Karpas-422 (cell line): ENCODE measurements around the gene MAD2L2. TPM values are rescaled to one million over a fixed set of nuclear protein-coding genes. Genes with fewer than 3 reads are reported as not detected.
"Not testable (repeated sequence)": the region's sequence is repeated elsewhere in the genome, so short reads cannot be mapped to it uniquely, and the experiment has no call there.

ENCODE experiments used
- DNase-seq: peaks from one replicate; pipeline ENCODE4 v3.0.0-alpha.2; 2015
- H2AFZ ChIP-seq: fragments of 200-600 bp; sonication (generic); 2 replicates; pipeline ENCODE4 v1.6.1; 2014; ENCODE audit warnings: antibody characterized with exemption, low read length, mixed read lengths
- H3K27ac ChIP-seq: fragments of 200-600 bp; sonication (generic); 2 replicates; pipeline ENCODE4 v1.5.1; 2014; ENCODE audit warnings: mild to moderate bottlenecking, low read length, moderate library complexity
- H3K27me3 ChIP-seq: fragments of 200-600 bp; sonication (generic); 2 replicates; pipeline ENCODE4 v1.6.1; 2014; ENCODE audit warnings: low read length, mixed read lengths
- H3K36me3 ChIP-seq: fragments of 200-600 bp; sonication (generic); 2 replicates; pipeline ENCODE4 v1.6.1; 2014; ENCODE audit warnings: low read length, mixed read lengths; ENCODE audit not compliant: insufficient read depth
- H3K4me1 ChIP-seq: fragments of 200-600 bp; sonication (generic); 2 replicates; pipeline ENCODE4 v1.6.1; 2014; ENCODE audit warnings: mild to moderate bottlenecking, low read length, mixed read lengths
- H3K4me2 ChIP-seq: fragments of 200-600 bp; sonication (generic); 2 replicates; pipeline ENCODE4 v1.6.1; 2014; ENCODE audit warnings: low read length, low read depth, mild to moderate bottlenecking; ENCODE audit not compliant: poor library complexity, severe bottlenecking
- H3K4me3 ChIP-seq: fragments of 200-600 bp; sonication (generic); 2 replicates; pipeline ENCODE4 v1.5.1; 2014; ENCODE audit warnings: mild to moderate bottlenecking, antibody characterized with exemption, low read length, mixed read lengths
- H3K79me2 ChIP-seq: fragments of 200-600 bp; sonication (generic); 2 replicates; pipeline ENCODE4 v1.6.1; 2014; ENCODE audit warnings: mild to moderate bottlenecking, low read length, mixed read lengths
- H3K9ac ChIP-seq: fragments of 200-600 bp; sonication (generic); 2 replicates; pipeline ENCODE4 v1.6.0; 2014; ENCODE audit warnings: low read length
- H3K9me2 ChIP-seq: fragments of 200-600 bp; sonication (generic), shearing (Covaris generic); replicated peaks from 2 replicates; pipeline ENCODE4 v1.6.0; 2014; ENCODE audit warnings: mild to moderate bottlenecking, low read length, moderate library complexity; ENCODE audit not compliant: insufficient read depth
- H3K9me3 ChIP-seq: fragments of 300-700, 200-600 bp; sonication (generic); 2 replicates; pipeline ENCODE4 v1.6.1; 2014; ENCODE audit warnings: low read length, mixed read lengths
- H4K20me1 ChIP-seq: fragments of 200-600 bp; sonication (generic); 2 replicates; pipeline ENCODE4 v1.6.1; 2014; ENCODE audit warnings: mild to moderate bottlenecking, antibody characterized with exemption, low read length, low read depth; ENCODE audit not compliant: insufficient read depth
- total RNA-seq: library from RNA; depleted of rRNA; stranded (reverse); fragments of >200 nt; shearing (Covaris generic); gene quantifications from 2 replicates; pipeline ENCODE4 v1.2.3, GENCODE V29; 2014; ENCODE audit warnings: low replicate concordance

Gene MAD2L2
- total RNA-seq, 1 experiment from 2014 or later, result 89.3 TPM

DNA sequence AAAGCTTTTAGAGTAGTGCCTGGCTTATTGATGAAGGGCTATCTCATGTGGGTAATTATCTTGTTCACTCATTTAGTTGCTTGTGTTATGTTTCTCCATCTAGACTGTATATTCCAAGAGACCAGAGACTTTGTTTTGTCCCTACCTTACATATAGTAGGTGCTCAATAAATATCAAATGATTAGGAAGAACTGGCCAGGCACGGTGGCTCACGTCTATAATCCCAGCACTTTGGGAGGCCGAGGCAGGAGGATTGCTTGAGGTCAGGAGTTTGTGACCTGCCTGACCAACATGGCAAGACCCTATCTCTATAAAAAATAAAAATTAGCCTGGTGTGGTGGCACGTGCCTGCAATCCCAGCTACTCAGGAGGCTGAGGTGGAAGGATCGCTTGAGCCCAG lies 35.7 kb downstream of the MAD2L2 start:
- DNase-seq, result no peak
- H3K9me3 ChIP-seq, result no peaks in the 10 kb centered on the region
- H3K4me1 ChIP-seq, result peaks cover 4% of the 10 kb centered on the region
- no peaks in the 10 kb centered on the region for H3K36me3 ChIP-seq
- no peaks in the 10 kb centered on the region for H3K79me2 ChIP-seq
- no peaks in the 10 kb centered on the region for H3K9me2 ChIP-seq
- H4K20me1 ChIP-seq, result no peaks in the 10 kb centered on the region; the same call in 1 of the 2 replicates
- no peak overlapping the region for H2AFZ ChIP-seq
- H3K9ac ChIP-seq, result no peak overlapping the region
- no peak overlapping the region for H3K4me2 ChIP-seq
- H3K27ac ChIP-seq, result no peak overlapping the region
- H3K4me3 ChIP-seq, result no peak overlapping the region
- no peaks in the 10 kb centered on the region for H3K27me3 ChIP-seq

DNA sequence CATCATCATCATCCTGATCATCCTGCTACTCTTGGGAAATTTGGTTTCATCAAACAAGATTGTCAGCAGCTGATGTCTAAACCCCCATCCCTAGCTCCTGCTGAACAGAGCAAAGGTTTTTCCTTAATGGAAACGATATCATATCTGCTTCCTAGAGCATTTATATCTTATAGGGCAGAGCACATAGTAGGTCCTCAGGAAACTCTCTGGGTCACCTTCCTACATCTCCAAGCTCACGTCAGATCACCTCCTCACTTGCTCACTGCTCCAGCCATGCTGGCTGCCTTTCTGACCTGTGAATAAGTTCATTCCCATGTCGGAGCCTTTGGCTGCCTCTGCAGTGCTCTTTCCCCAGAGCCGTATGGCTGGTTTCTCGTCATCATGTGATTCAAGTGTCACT lies 37.2 kb downstream of the MAD2L2 start:
- Histone ChIP-seq H4K20me1 (no peaks in the 10 kb centered on the region; the same call in 1 of the 2 replicates), H3K4me2 (no peak overlapping the region), H3K9ac (no peak overlapping the region), H3K27ac (no peak overlapping the region), H3K4me1 (no peaks in the 10 kb centered on the region), H3K9me3 (no peaks in the 10 kb centered on the region), H2AFZ (no peak overlapping the region), H3K27me3 (no peaks in the 10 kb centered on the region), H3K9me2 (no peaks in the 10 kb centered on the region), H3K36me3 (no peaks in the 10 kb centered on the region), H3K4me3 (no peak overlapping the region), H3K79me2 (no peaks in the 10 kb centered on the region)
- no peak for DNase-seq

DNA sequence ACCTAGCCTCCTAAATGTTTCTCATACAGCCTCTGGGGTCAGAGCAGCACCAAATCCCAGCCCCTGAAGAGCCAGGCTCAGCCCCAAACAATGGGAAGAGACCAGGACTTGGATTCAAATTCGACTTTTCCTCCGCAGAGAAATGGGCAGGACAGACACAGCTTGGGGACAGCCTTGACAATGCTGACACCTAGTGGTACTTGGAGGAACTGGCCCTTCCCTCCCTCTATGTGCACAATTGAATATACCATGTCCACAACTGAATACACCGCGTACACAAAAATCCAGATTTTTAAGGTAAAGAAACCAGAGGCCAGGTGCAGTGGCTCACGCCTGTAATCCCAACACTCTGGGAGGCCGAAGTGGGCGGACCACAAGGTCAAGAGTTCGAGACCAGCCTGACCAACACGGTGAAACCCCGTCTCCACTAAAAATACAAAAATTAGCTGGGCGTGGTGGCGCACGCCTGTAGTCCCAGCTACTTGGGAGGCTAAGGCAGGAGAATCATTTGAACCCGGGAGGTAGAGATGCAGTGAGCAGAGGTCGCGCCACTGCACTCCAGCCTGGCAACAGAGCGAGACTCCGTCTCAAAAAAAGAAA lies 38.4 kb downstream of the MAD2L2 start:
- DNase-seq, result peak; percentile 88
- not testable (repeated sequence) for H3K4me1 ChIP-seq, H3K9me3 ChIP-seq, H3K36me3 ChIP-seq, H3K27ac ChIP-seq, H3K79me2 ChIP-seq, H2AFZ ChIP-seq, H3K4me3 ChIP-seq, H3K9me2 ChIP-seq, H3K9ac ChIP-seq, H4K20me1 ChIP-seq, H3K4me2 ChIP-seq, H3K27me3 ChIP-seq

DNA sequence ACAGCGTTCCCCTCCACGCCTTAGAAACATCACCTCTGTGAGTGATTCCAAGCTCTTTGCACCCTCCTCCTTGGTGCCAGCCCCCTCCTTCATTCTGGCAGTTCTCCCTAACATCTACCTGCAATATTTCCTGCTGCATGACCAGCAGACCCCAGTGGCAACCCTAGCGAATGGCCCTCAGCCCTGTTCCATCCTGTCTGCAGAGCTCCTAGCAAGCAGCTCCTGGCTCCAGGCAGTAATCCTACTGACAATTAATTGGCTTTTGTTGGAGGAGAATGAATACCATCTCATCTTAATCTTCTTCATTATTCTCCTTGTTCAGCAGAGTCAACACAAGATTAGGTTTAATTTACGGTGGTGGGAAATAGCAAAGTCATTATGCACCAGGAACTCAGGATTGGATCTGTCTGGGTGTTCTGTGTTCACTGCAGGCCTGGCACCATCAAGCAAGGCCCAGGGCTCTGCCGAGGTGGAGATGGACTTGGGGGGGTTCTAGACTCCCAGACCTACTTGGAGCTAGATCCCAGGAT lies 39.1 kb downstream of the MAD2L2 start:
- no peaks in the 10 kb centered on the region for H3K27me3 ChIP-seq
- H3K9me3 ChIP-seq, result no peaks in the 10 kb centered on the region
- no peak overlapping the region for H3K4me3 ChIP-seq
- H3K4me2 ChIP-seq, result no peak overlapping the region
- H2AFZ ChIP-seq, result no peak overlapping the region
- no peaks in the 10 kb centered on the region for H3K36me3 ChIP-seq
- no peak overlapping the region for H3K9ac ChIP-seq
- H3K4me1 ChIP-seq, result no peaks in the 10 kb centered on the region
- no peaks in the 10 kb centered on the region; the same call in 1 of the 2 replicates for H4K20me1 ChIP-seq
- no peak overlapping the region for H3K27ac ChIP-seq
- DNase-seq, result no peak
- H3K79me2 ChIP-seq, result no peaks in the 10 kb centered on the region
- no peaks in the 10 kb centered on the region for H3K9me2 ChIP-seq

DNA sequence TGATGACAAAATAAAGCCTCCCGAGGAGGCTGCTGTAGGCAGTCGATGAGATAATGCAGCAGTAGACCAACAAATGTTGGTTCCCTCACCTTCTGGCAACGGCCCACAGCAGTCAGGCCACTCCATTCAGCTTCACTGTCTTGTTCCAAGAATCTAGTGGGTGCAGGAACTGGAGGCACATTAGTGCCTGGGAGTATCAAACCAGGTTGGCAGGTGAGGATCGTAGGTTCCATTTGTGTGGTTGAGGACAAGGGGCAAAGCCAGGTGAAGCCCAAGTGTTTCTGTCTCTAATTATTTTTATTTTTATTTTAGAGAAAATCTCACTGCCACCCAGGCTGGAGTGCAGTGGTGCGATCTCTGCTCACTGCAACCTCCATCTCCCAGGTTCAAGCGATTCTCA lies 40.0 kb downstream of the MAD2L2 start:
- no peaks in the 10 kb centered on the region for H3K27me3 ChIP-seq
- no peaks in the 10 kb centered on the region for H3K4me1 ChIP-seq
- no peak overlapping the region for H3K27ac ChIP-seq
- H3K4me3 ChIP-seq, result no peak overlapping the region
- H3K4me2 ChIP-seq, result no peak overlapping the region
- H3K79me2 ChIP-seq, result no peaks in the 10 kb centered on the region
- H3K9ac ChIP-seq, result no peak overlapping the region
- no peak overlapping the region for H2AFZ ChIP-seq
- no peaks in the 10 kb centered on the region for H3K36me3 ChIP-seq
- H3K9me2 ChIP-seq, result no peaks in the 10 kb centered on the region
- DNase-seq, result no peak
- no peaks in the 10 kb centered on the region; the same call in 1 of the 2 replicates for H4K20me1 ChIP-seq
- H3K9me3 ChIP-seq, result no peaks in the 10 kb centered on the region

DNA sequence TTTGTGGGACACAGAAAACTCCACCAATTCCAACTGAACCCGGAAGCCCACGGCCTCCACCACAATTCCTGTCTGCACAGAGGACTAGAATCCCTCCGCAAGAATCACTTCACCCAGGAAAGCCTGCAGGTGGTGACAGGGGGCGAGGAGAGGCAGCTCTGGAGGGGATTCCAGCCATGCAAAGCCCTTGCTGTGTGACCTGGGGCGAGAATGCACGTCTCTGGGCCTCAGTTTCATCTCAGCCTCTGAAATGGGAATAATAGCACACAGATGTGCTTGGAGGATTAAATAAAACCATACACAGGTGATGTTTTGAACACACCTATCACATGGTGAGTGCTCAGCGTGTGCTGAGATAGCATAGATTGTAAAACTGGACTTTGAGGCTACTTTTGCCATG lies 40.8 kb downstream of the MAD2L2 start:
- Histone ChIP-seq H4K20me1 (no peaks in the 10 kb centered on the region; the same call in 1 of the 2 replicates), H3K27me3 (no peaks in the 10 kb centered on the region), H3K79me2 (no peaks in the 10 kb centered on the region), H2AFZ (no peak overlapping the region), H3K4me1 (no peaks in the 10 kb centered on the region), H3K9ac (no peak overlapping the region), H3K9me2 (no peaks in the 10 kb centered on the region), H3K9me3 (no peaks in the 10 kb centered on the region), H3K4me2 (no peak overlapping the region), H3K36me3 (no peaks in the 10 kb centered on the region), H3K27ac (no peak overlapping the region), H3K4me3 (no peak overlapping the region)
- no peak for DNase-seq

DNA sequence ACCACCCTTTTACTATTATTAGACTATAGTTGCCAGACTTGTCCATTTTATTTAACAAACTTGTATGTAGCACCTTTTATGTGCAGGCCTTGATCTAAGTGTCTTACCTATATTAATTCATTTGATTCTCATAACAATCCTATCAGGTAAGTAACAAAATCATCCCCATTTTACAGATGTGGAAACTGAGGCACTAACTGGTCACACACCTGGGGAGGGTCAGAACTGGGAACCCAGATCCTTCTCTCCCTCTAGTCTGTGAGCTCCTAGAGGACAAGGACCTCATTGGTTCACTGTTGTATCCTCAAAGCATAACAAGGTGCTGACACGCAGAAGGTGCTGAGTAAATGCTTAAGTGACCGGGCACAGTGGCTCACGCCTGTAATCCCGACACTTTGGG lies 41.6 kb downstream of the MAD2L2 start:
- H3K9ac ChIP-seq, result no peak overlapping the region
- H3K4me1 ChIP-seq, result peaks cover 4% of the 10 kb centered on the region
- no peak for DNase-seq
- no peaks in the 10 kb centered on the region for H3K27me3 ChIP-seq
- H2AFZ ChIP-seq, result no peak overlapping the region
- H3K9me2 ChIP-seq, result no peaks in the 10 kb centered on the region
- H3K79me2 ChIP-seq, result no peaks in the 10 kb centered on the region
- H3K4me2 ChIP-seq, result no peak overlapping the region
- no peaks in the 10 kb centered on the region for H3K9me3 ChIP-seq
- no peak overlapping the region for H3K4me3 ChIP-seq
- H3K36me3 ChIP-seq, result no peaks in the 10 kb centered on the region
- H4K20me1 ChIP-seq, result no peaks in the 10 kb centered on the region; the same call in 1 of the 2 replicates
- H3K27ac ChIP-seq, result no peak overlapping the region

DNA sequence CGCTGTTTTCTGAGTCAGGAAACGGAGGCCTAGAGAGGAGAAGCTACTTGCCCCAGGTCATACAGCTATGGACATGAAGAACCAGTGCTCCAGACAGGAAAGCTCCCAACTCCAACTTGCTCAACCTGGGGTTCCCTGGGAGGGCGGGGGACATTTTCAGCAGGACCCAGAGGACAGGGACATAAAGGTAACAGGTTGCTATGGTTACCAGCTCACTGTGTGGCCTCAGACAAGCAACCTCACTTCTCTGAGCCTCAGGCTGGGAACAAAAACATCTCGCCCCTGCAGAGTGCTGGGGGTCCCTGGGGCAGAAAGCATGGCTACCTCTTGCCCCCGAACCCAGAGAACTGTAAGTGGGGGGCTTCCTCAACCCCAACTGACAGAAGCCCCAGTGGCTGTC lies 42.8 kb downstream of the MAD2L2 start:
- H4K20me1 ChIP-seq, result no peaks in the 10 kb centered on the region; the same call in 1 of the 2 replicates
- no peaks in the 10 kb centered on the region for H3K36me3 ChIP-seq
- no peak overlapping the region for H3K9ac ChIP-seq
- no peak for DNase-seq
- no peaks in the 10 kb centered on the region for H3K9me2 ChIP-seq
- no peak overlapping the region for H3K27ac ChIP-seq
- no peak overlapping the region for H3K4me3 ChIP-seq
- no peaks in the 10 kb centered on the region for H3K27me3 ChIP-seq
- H3K4me1 ChIP-seq, result peaks cover 4% of the 10 kb centered on the region
- no peaks in the 10 kb centered on the region for H3K9me3 ChIP-seq
- H2AFZ ChIP-seq, result no peak overlapping the region
- H3K79me2 ChIP-seq, result no peaks in the 10 kb centered on the region
- no peak overlapping the region for H3K4me2 ChIP-seq
